Suppressor macrophage treated with lipopolysaccharide for 1 hour (primary cell): ENCODE measurements around the gene SESN3.
"Not testable (repeated sequence)": the region's sequence is repeated elsewhere in the genome, so short reads cannot be mapped to it uniquely, and the experiment has no call there.

Experiments used
- DNase-seq, 3 donors: peaks; one replicate each; pipeline ENCODE4 v3.0.0-alpha.2; 2020 to 2022

Gene SESN3

GRCh38 chr11:95218149-95218548 lies 12.9 kb downstream of the SESN3 start:
- DNase-seq: no peak

GRCh38 chr11:95212609-95213008 lies 18.4 kb downstream of the SESN3 start:
- no peak for DNase-seq

- DNase-seq: not testable (repeated sequence)
Observed at GRCh38 chr11:95209535-95209934, 21.5 kb downstream of the SESN3 start.

- DNase-seq: no peak
Observed at GRCh38 chr11:95200781-95201457, 30.1 kb downstream of the SESN3 start.

GRCh38 chr11:95195831-95196230 lies 35.2 kb downstream of the SESN3 start:
- DNase-seq: no peak

- DNase-seq: no peak
Observed at GRCh38 chr11:95193541-95193940, 37.5 kb downstream of the SESN3 start.

- no peak for DNase-seq
Observed at GRCh38 chr11:95192717-95193116, 38.3 kb downstream of the SESN3 start.

GRCh38 chr11:95187723-95188122 lies 43.3 kb downstream of the SESN3 start:
- DNase-seq: no peak

GRCh38 chr11:95182397-95182796 lies 48.6 kb downstream of the SESN3 start:
- peak; percentile 37 to 69 (median 64) for DNase-seq

- DNase-seq: no peak
Observed at GRCh38 chr11:95175818-95176380, 55.1 kb downstream of the SESN3 start.

GRCh38 chr11:95170294-95170693 lies 60.7 kb downstream of the SESN3 start:
- DNase-seq: no peak

- no peak for DNase-seq
Observed at GRCh38 chr11:95166781-95167180, 64.2 kb downstream of the SESN3 start.

- DNase-seq: no peak
Observed at GRCh38 chr11:95165638-95166037, 65.4 kb downstream of the SESN3 start.

GRCh38 chr11:95163106-95163505 lies 67.9 kb downstream of the SESN3 start:
- DNase-seq: no peak

GRCh38 chr11:95161248-95161647 lies 69.8 kb downstream of the SESN3 start:
- DNase-seq: no peak

GRCh38 chr11:95157824-95158223 lies 73.2 kb downstream of the SESN3 start:
- DNase-seq: no peak

GRCh38 chr11:95156916-95157541 lies 74.0 kb downstream of the SESN3 start:
- DNase-seq: no peak

GRCh38 chr11:95156133-95156721 lies 74.8 kb downstream of the SESN3 start:
- DNase-seq: no peak

- DNase-seq: no peak
Observed at GRCh38 chr11:95155385-95155784, 75.6 kb downstream of the SESN3 start.

- peak; percentile 62 to 69 (median 67) for DNase-seq
Observed at GRCh38 chr11:95154514-95154913, 76.5 kb downstream of the SESN3 start.

- DNase-seq: no peak
Observed at GRCh38 chr11:95153857-95154246, 77.2 kb downstream of the SESN3 start.

- DNase-seq: no peak
Observed at GRCh38 chr11:95152876-95153856, 77.8 kb downstream of the SESN3 start.
